NCI-H82 treated with DMSO at 0.1 percent for 48 hours (cell line): Measurements from ENCODE around the gene LRP1B.
"Not testable (repeated sequence)": the region's sequence is repeated elsewhere in the genome, so short reads cannot be mapped to it uniquely, and the experiment has no call there.

Experiments used
- DNase-seq: peaks from one replicate; lab custom pipeline; 2025; ENCODE audit not compliant: unreplicated experiment; lab: John Stamatoyannopoulos, UW

LRP1B gene

GRCh38 chr2:140596447-140596846, 1534.4 kb downstream of the LRP1B start:
- no peak for DNase-seq

- DNase-seq, result no peak
These were observed 1535.7 kb downstream of the LRP1B start for GRCh38 chr2:140595107-140595506.

DNA sequence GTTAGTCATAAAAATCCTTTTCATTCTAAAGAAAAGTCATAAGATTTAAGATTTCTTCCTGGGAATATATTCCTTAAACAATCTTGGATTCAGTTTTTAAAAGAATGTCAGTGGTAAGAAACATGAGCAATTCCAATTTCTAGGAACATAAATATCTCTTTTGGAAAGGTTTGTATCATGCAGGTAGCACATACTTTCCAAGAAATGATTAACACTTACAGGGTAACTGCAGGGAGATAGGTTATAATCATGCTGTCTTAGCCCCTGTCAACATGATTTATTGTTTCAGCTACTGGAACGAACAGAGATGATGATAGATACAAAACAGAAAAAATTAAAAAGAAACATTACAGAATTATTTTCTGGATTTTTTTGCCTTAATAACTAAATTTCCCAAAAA, 1537.7 kb downstream of the LRP1B start:
- DNase-seq, result no peak

DNA sequence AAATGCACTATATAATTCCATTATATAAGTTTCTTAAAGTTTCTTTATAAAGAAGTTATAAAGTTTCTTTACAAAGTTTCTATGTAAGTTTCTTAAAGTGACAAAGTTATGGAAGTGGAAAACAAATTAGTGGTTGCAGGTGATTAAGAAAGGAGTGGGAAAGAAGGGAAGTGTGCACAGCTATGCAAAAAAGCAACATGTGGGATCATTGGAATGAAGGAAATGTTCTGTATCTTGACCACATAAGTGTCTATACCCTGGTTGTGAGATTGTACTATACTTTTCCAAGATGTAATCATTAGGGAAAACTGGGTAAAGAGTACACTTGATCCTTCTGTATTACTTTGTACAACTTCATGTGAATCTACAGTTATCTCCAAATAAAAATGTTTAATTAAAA, 1541.1 kb downstream of the LRP1B start:
- no peak for DNase-seq

GRCh38 chr2:140589273-140589672, 1541.5 kb downstream of the LRP1B start:
- no peak for DNase-seq

GRCh38 chr2:140586379-140586778, 1544.4 kb downstream of the LRP1B start:
- DNase-seq, result peak; percentile 34

GRCh38 chr2:140585016-140585415, 1545.8 kb downstream of the LRP1B start:
- no peak for DNase-seq

- no peak for DNase-seq
These were observed 1546.3 kb downstream of the LRP1B start for GRCh38 chr2:140584471-140584870.

DNA sequence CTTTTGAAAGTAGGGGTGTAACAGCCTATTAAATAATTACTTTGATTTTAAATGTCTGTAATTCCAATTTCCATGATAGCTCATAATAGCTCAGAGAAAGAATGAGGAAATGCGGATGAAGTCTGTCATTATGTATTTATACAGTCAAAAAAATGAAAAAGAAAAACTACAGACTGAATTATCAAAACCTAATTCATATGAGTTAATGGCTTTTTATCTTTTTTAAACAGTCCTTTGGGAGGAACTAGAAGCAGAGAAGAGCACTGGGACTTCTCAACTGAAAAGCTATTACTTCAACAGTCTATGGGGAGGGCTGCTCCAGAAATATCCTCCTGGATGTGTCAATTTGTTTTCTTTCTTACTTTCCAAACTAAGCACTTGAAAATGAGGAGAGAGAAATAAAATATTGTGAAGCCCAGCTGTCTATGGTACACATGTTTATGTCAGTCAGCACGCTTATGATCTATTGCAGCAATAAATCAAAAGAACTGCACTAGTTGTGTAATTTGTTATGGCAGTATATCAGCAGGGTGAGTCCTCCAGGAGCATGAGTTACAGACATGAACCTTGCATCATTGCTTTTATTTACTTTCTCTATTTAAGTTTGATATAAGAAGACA, 1550.2 kb downstream of the LRP1B start:
- DNase-seq, result no peak

- DNase-seq, result no peak
These were observed 1553.4 kb downstream of the LRP1B start for GRCh38 chr2:140577453-140577852.

GRCh38 chr2:140567734-140568133, 1563.1 kb downstream of the LRP1B start:
- no peak for DNase-seq

DNA sequence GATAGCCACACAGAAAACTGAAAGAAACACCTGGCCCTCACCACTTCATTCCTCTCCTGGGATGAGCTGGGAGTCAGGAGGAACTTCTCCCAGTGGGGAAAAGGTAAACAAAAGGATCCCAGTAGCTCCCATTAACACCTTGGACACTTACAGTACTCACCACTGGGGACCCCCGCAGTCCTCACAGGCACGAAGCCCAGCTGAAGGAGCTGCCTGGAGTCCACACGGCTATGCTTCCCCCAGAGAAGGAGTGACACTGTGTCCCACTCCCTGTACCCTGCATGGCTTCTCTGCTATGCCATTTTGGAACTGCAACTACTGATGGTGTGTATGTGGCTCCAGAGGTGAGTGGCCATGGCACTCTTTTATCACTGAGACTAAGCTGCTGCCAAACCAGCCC, 1565.1 kb downstream of the LRP1B start:
- no peak for DNase-seq

- DNase-seq, result no peak
These were observed 1575.1 kb downstream of the LRP1B start for GRCh38 chr2:140555701-140556100.

GRCh38 chr2:140552634-140553033, 1578.2 kb downstream of the LRP1B start:
- no peak for DNase-seq

DNA sequence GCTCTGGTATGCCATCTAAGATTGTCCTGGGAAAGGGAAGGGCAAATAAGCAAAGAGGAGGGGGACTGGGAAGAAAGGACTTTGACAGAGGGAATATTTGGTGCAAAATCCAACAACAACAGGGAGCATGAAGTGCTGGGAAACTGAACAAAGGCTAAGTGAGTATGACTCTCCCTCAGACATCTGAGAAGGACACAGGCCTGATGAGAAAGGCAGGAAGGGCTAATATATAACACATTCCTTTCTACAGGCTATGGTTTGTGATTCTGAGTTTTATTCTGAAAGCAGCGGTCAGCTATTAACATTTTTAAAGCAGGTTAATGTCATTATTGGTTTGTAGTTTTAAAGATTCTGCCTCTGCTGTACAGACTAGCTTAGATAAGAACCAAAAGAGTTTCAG, 1579.5 kb downstream of the LRP1B start:
- DNase-seq, result no peak

DNA sequence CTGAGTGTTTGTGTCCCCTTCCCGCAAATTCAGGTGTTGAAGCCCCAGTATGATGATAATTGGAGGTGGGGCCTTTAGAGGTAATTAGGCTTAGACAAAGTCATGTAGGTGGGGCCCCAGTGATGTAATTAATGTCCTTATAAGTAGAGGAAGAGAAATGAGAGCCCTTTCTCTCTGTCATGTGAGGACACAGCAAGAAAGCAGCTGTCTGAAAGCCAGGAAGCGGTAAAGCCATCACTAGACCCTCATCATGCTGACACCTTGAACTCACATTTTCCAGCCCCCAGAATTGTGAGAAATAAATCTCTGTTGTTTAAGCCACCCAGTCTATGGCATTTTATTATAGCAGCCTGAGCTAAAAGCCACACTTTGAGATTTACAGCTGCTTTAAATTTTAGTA, 1580.0 kb downstream of the LRP1B start:
- peak; percentile 69 for DNase-seq

DNA sequence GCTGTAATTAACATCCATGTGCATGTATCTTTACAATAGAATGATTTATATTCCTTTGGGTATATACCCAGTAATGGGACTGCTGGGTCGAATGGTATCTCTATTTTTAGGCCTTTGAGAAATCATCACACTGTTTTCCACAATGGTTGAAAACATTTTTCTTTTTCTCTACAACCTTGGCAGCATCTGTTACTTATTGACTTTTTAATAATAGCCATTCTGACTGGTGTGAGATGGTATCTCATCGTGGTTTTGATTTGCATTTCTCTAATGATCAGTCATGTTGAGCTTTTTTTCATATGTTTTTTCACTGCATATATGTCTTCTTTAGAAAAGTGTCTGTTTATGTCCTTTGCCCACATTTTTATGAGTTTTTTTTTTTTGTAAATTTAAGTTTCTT, 1586.0 kb downstream of the LRP1B start:
- DNase-seq, result not testable (repeated sequence)

- DNase-seq, result no peak
These were observed 1588.2 kb downstream of the LRP1B start for GRCh38 chr2:140542627-140543026.

DNA sequence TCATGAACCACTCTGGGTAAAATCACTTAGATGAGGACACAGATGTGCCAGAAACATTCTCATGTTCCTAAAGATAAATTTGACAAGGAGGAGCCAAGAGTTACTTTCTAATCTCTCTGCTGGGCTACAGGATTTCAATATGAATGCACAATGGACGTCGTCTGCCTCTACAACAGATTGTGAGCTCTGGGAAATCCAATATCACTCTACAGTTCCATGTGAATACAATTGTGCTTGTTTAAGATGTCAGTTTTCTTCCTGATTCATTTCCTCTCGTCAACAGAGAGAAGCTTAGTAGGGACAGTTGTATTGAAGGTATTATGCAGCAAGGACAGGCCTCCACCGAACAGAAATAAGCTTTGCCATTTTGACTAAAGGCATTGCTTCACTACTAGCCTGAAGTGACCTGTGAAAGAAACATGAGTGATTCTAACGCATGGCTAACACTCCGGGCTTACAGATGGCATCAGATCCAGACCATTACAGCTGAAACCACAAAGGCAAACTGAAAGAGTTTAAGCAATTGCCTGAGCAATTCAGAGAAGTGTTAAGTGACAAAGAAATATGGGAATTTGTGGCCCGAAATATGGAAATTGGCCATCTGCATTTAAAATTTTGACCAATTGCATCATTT, 1591.5 kb downstream of the LRP1B start:
- peak; percentile 32 for DNase-seq

- no peak for DNase-seq
These were observed 1601.1 kb downstream of the LRP1B start for GRCh38 chr2:140529706-140530105.

GRCh38 chr2:140528982-140529381, 1601.8 kb downstream of the LRP1B start:
- DNase-seq, result no peak

GRCh38 chr2:140526575-140526974, 1604.2 kb downstream of the LRP1B start:
- no peak for DNase-seq

DNA sequence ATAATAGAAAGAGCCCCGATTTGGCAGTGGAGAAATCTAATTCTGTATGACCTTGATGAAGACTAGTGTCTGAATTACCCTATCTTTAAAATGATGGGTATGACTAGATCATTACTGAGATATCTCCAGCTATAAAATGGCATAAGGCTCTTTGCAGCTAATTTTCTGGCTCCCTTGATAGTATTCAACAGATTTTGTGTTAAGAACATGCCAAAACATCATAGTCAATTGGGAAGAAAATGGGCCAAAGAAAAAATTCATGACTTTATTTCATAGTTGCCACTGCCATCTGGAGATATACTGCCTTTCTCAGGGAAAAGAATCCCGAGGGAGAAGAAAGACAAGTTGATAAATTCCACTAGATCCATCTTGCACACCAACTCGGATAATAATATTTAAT, 1618.7 kb downstream of the LRP1B start:
- no peak for DNase-seq
